Stomach (tissue), 9 donors: ENCODE results near the gene WDR77. TPM values are rescaled to one million over a fixed set of nuclear protein-coding genes. Genes with fewer than 3 reads are reported as not detected.

ENCODE experiments used
- DNase-seq, 2 donors: peaks; one replicate each; pipeline versions ENCODE4 v3.0.0 to v3.0.0-alpha.2; 2013 to 2019
- H3K27ac ChIP-seq, 5 donors: fragments of 200-600 bp in 4 of 5; sonication (generic) in 4 of 5; one replicate each; pipeline ENCODE4 v1.5.1; 2013 to 2019; ENCODE audit warnings: mild to moderate bottlenecking in 1 of 5, moderate library complexity in 1 of 5
- H3K27me3 ChIP-seq, 3 donors: fragments of 200-600 bp; sonication (generic); one replicate each; pipeline ENCODE4 v1.5.1; 2017 to 2019; ENCODE audit warnings: mixed run types in 1 of 3
- H3K36me3 ChIP-seq, 4 donors: fragments of 200-600 bp; sonication (generic); 1 replicate in 3 of 4; 2 replicates in 1 of 4; pipeline ENCODE4 v1.5.1; 2016 to 2019
- H3K4me1 ChIP-seq, 4 donors: fragments of 200-600 bp; sonication (generic); one replicate each; pipeline ENCODE4 v1.5.1; 2016 to 2019
- H3K4me3 ChIP-seq, 4 donors: fragments of 200-600 bp; sonication (generic) in 3 of 4; one replicate each; pipeline ENCODE4 v1.5.1; 2016 to 2019; ENCODE audit warnings: mild to moderate bottlenecking in 1 of 4
- H3K9me3 ChIP-seq, 4 donors: fragments of 200-600 bp; sonication (generic); one replicate each; pipeline ENCODE4 v1.5.1; 2016 to 2019
- CTCF ChIP-seq, 7 experiments: fragments of 450-650 bp in 4 of 7; fragments of 200-600 bp in 3 of 7; sonication (generic) in 3 of 7; IDR thresholded peaks; one replicate each; pipeline ENCODE4 v1.5.1; 2016 to 2019; ENCODE audit warnings: antibody characterized with exemption in 7 of 7, control low read depth in 2 of 7, mild to moderate bottlenecking in 1 of 7
- EP300 ChIP-seq: sonication (generic); formaldehyde crosslinking; IDR thresholded peaks from one replicate; pipeline ENCODE4 v1.6.1; 2017; ENCODE audit warnings: antibody characterized with exemption
- POLR2A ChIP-seq, 4 donors: fragments of 450-650 bp; IDR thresholded peaks; one replicate each; pipeline ENCODE4 v1.6.1; 2016; ENCODE audit warnings: antibody characterized with exemption in 4 of 4, control low read depth in 2 of 4, mild to moderate bottlenecking in 1 of 4, moderate library complexity in 1 of 4
- POLR2AphosphoS5 ChIP-seq, 3 donors: sonication (generic); formaldehyde crosslinking; IDR thresholded peaks; one replicate each; pipeline ENCODE4 v1.6.1; 2016; ENCODE audit warnings: antibody characterized with exemption in 3 of 3
- WGBS, 5 donors: extraction: QIAGEN DNeasy Blood & Tissue Kit in 3 of 5; methylation state at CpG; one replicate each; pipeline versions ENCODE4 v1.1.5 to v1.1.7; 2013 to 2018; 5-methylcytosine and 5-hydroxymethylcytosine counted together
- intact Hi-C: fragments of 100-400 bp; cut with DNase I; formaldehyde crosslinking; loops from one replicate; pipeline ENCODE4 v1.15.1; 2023; ENCODE audit warnings: low total_unique reads
- polyA plus RNA-seq, 3 donors: library from polyadenylated mRNA; stranded (reverse); fragments of 200-250 nt; gene quantifications; one replicate each; pipeline ENCODE4 v1.2.3, GENCODE V29; 2013
- total RNA-seq, 5 donors: library from RNA; depleted of rRNA; stranded (reverse); fragments of >200 nt; gene quantifications; one replicate each; pipeline versions ENCODE4 v1.1.0 to v1.2.3, GENCODE V29; 2014 to 2016
- donor health status: healthy with polysubstance abuse.
- donor health status: Bipolar disorder and iron deficiency.
- donor health status: healthy.

Gene WDR77
- total and polyA plus RNA-seq, 8 donors: 5.8 to 31.2 (median 21.6) TPM

DNA sequence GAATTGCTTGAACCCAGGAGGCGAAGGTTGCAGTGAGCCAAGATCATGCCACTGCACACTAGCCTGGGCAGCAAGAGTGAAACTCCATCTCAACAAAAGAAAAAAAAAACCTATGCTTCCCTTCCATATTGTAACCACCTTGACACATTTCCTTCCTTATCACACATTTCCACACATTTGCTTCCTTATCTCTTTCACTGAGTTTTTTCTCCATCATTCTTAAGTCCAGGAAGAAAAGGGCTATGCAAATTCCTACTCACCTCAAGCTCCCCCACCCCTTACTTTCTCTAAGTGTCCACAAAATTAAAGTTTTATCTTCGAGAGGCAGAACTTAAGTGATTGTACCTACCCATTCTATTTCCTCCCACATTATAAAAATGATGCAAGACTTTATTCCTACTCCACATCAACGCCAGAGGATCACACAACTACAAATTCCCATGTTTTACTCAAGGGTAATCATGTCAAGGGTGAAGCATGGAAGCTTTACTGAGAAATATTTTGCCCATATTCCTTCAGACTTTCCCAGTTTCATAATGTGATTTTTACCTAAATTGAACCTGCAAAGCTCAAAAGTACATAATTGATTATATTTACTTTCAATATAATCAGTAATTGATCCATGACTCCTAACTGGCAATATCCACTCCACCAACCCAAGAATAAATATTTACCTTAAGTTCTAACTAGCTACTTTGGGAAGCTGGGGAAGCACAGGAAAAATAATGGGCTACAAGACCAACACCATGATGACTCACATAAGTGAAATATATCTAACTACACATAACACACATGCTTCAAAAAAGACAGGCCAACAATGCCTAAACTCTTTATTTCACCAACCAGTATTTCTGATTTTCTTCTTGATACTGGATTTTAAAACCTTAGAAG is 9.3 kb downstream of the WDR77 start:
- 65 to 80% (median 75%) methylated on average over 3 of the region's 3 CpGs for WGBS, 5 donors
- DNase-seq: no peak
- Histone ChIP-seq H3K4me3 (no peak overlapping the region), H3K4me1 (peaks cover 0 to 13% (median 0%) of the 10 kb centered on the region in 4 donors), H3K27me3 (no peaks in the 10 kb centered on the region), H3K9me3 (no peaks in the 10 kb centered on the region), H3K27ac (no peak overlapping the region), H3K36me3 (peaks cover 42 to 78% (median 75%) of the 10 kb centered on the region in 4 donors)
- intact Hi-C loops: no loop called here
- TF ChIP-seq POLR2AphosphoS5 (IDR thresholded peaks at IDR 0.05): no peak
- no peak for TF ChIP-seq CTCF (IDR thresholded peaks at IDR 0.05)
- no peak for TF ChIP-seq EP300
- no peak for TF ChIP-seq POLR2A (IDR thresholded peaks at IDR 0.05)

GRCh38 chr1:111436726-111437125 is 12.3 kb downstream of the WDR77 start:
- Histone ChIP-seq H3K4me3 (no peak overlapping the region), H3K9me3 (no peaks in the 10 kb centered on the region), H3K27ac (no peak overlapping the region), H3K36me3 (peaks cover 22 to 48% (median 46%) of the 10 kb centered on the region in 4 donors), H3K4me1 (peaks cover 0 to 13% (median 0%) of the 10 kb centered on the region in 4 donors), H3K27me3 (no peaks in the 10 kb centered on the region)
- no peak for TF ChIP-seq POLR2A (IDR thresholded peaks at IDR 0.05)
- TF ChIP-seq POLR2AphosphoS5 (IDR thresholded peaks at IDR 0.05): no peak
- no peak for TF ChIP-seq CTCF (IDR thresholded peaks at IDR 0.05)
- no peak for TF ChIP-seq EP300
- DNase-seq: no peak
- 62 to 84% (median 69%) methylated on average over 3 of the region's 3 CpGs for WGBS, 5 donors
- intact Hi-C loops: no loop called here

- H3K27me3 ChIP-seq: peaks cover 0 to 4% (median 0%) of the 10 kb centered on the region in 3 donors
- no peak overlapping the region for H3K4me3 ChIP-seq
- intact Hi-C loops: no loop called here
- no peaks in the 10 kb centered on the region for H3K9me3 ChIP-seq
- H3K4me1 ChIP-seq: peaks cover 0 to 12% (median 5%) of the 10 kb centered on the region in 4 donors
- peaks cover 0 to 10% (median 0%) of the 10 kb centered on the region in 4 donors for H3K36me3 ChIP-seq
- no peak for TF ChIP-seq POLR2A (IDR thresholded peaks at IDR 0.05)
- no peak for TF ChIP-seq POLR2AphosphoS5 (IDR thresholded peaks at IDR 0.05)
- TF ChIP-seq CTCF (IDR thresholded peaks at IDR 0.05): no peak
- no peak for TF ChIP-seq EP300
- H3K27ac ChIP-seq: no peak overlapping the region
- DNase-seq: no peak
- 75 to 80% (median 77%) methylated on average over 3 of the region's 3 CpGs for WGBS, 5 donors
These were observed 24.8 kb downstream of the WDR77 start for GRCh38 chr1:111424281-111424680.

GRCh38 chr1:111422546-111423391 is 26.3 kb downstream of the WDR77 start:
- no peaks in the 10 kb centered on the region for H3K9me3 ChIP-seq
- no peak overlapping the region for H3K27ac ChIP-seq
- H3K36me3 ChIP-seq: peaks cover 0 to 10% (median 0%) of the 10 kb centered on the region in 4 donors
- peaks cover 3 to 21% (median 14%) of the 10 kb centered on the region in 4 donors for H3K4me1 ChIP-seq
- WGBS, 5 donors: 52 to 71% (median 68%) methylated on average over 13 of the region's 13 CpGs
- H3K4me3 ChIP-seq: no peak overlapping the region
- peak; percentile 62 to 64 for DNase-seq
- TF ChIP-seq POLR2AphosphoS5 (IDR thresholded peaks at IDR 0.05): no peak
- TF ChIP-seq POLR2A (IDR thresholded peaks at IDR 0.05): no peak
- no peak for TF ChIP-seq CTCF (IDR thresholded peaks at IDR 0.05)
- no peak for TF ChIP-seq EP300
- intact Hi-C loops: no loop called here
- H3K27me3 ChIP-seq: peaks cover 0 to 4% (median 0%) of the 10 kb centered on the region in 3 donors
